Measurements from ENCODE around the gene KCTD11.

The KCTD11 gene

GRCh38 chr17:7351665-7352502 lies at the start of gene KCTD11:
TSS of gene KCTD11 (plus strand) at chr17:7352162.
- DNase-seq = peak; percentile 14 to 74

- DNase-seq = no peak
Observed at GRCh38 chr17:7304179-7304578, 47.8 kb upstream of the KCTD11 start.

- DNase-seq = peak; percentile 99 to 100
Observed at GRCh38 chr17:7306911-7307685, 44.9 kb upstream of the KCTD11 start, which contains the start of gene EIF5A. TSS of gene EIF5A (plus strand) at chr17:7307628. CDS start at chr17:7309636, 2,008 bp downstream.

- DNase-seq = peak; percentile 40 to 42
Observed at GRCh38 chr17:7307686-7308624, 44.0 kb upstream of the KCTD11 start.

DNA sequence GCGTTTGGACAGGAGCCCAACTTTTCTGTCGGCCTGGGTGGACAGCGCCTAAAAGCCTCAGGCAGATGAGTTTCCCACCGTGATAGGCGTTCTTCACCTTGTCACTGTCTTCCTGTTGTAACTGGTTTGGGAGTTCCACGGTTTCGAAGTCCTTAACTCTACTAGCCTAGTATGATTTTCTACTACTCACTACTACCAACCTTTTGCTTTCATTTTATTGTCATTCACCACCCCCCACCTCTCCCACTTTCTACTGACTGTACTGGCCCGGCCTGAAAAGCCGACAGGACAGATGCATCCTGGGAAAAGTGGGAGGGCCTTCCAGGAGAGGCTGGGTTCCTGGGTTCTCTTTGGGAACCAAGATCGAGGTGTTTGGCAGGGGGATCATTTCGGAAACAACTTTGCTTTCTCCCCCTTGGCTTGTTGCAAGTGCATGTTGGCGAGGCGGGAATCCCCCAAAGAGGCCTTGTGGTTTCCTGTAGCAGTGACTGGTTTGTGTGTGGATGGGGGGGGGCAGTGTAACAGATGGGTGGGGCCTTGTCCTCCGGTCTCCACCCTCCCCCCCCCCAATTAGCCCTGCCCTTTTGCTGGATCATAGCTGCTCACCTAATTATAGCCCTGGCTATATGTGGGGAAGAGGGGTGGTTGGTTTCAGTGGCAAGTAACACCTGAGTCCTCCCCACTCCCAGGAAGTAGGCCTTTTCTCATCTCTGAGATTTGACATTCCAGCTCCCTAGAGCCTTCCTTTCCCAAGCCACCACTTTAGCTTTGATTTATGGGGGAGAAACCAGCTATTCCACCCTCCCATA lies 43.1 kb upstream of the KCTD11 start:
- peak; percentile 7 to 20 for DNase-seq

DNA sequence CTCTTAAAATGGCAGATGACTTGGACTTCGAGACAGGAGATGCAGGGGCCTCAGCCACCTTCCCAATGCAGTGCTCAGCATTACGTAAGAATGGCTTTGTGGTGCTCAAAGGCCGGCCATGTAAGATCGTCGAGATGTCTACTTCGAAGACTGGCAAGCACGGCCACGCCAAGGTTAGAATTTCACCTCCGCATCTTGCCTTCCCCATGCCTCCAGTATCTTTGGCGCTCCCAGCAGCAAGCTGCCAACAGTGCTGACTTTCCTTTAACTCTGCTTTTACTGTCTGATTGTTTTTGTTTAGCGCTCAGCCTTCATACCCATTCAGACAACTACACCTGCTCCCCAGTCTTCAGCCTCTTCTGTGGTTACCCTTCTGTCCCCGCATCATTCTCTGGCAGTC lies 42.3 kb upstream of the KCTD11 start:
- DNase-seq = no peak

- no peak for DNase-seq
Observed at GRCh38 chr17:7311110-7311705, 40.8 kb upstream of the KCTD11 start.

GRCh38 chr17:7312432-7313087 lies 39.4 kb upstream of the KCTD11 start:
- no peak for DNase-seq

- DNase-seq = no peak
Observed at GRCh38 chr17:7313088-7313889, 38.7 kb upstream of the KCTD11 start.

GRCh38 chr17:7313890-7314718 lies 37.9 kb upstream of the KCTD11 start:
- no peak for DNase-seq

DNA sequence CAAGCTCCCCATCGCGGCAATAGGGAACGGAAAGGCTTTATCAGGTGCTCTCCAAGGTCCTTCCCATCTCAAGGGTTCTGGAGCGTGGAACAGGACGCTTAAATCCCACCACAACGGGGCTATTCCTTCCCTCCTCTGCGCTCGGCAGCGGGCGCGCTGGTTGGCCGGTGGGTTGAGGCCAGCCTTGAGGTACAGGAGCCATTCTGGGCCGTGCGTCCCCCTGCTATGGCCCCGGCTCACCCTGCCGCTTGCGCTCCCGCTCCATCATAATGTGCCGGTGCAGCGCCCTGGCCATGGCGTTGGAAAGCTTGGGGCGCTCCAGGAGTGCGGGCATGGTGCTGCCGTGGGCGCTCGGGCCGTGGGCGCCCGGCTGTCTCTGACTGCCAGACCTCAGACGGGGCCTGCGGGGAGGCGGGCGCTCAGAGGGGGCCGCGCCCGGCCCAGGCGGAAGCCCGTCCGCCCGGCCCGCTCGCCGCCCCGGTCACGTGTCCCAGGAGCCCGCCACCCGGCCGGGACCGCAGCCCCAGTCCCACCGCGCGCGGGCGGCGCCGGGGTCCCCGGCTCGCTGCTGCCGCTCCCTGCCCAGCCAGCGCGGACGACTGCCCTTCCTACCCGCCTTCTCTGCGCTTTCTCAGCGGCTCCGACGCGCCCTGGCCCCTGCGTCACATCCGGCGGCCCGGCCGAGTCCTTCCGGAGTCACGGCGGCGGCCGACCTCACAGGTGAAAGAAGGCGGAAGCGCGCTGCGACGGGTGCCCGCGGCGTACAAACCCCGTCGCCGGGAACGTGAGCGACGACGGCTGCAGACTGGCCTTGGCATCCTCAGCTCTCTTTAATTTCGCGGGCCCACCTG lies 37.0 kb upstream of the KCTD11 start, which contains the start of gene GPS2:
GPS2 (minus strand) TSS at position 642 of the 851 bp plus-strand sequence; CDS start at position 334, 308 bp downstream.
- peak; percentile 80 to 87 for DNase-seq

DNA sequence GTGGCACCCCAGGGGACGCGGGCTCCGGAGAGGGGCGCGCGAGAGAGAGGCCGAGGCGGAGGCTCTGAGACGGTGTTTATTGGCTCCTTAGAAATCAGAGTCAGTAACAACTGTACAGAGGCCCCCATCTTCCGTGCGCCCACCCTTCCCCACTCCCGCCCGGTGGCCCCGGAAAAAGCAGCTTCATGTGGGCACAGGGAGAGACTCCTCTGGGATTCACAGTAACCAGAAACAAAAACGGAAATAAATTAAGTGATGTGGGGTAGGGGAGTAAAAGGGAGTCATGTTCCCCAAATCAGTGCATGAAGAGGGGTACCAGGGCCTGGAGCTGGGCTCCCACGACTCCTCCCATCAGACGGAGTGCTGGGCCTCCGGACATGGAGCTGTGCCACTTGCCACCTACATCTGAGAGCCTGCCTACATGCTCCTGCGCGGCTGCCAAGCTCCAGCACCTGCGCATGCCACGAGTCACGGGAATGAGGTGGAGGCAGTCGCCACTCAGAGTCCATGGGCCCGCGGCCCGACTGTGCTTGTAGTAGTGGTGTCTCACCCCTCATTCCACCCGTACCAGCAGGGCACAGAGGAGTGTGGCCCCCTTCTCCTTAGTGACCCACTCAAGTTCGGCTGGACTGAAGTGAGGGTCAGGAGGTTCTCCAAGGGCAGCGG lies 36.3 kb upstream of the KCTD11 start:
- DNase-seq = no peak

- DNase-seq = no peak
Observed at GRCh38 chr17:7317161-7317803, 34.7 kb upstream of the KCTD11 start.

- no peak for DNase-seq
Observed at GRCh38 chr17:7318121-7318860, 33.7 kb upstream of the KCTD11 start.

- no peak for DNase-seq
Observed at GRCh38 chr17:7321466-7321865, 30.5 kb upstream of the KCTD11 start.

Data from NCI-H1930 (cell line).